Measurements from ENCODE around the gene GCNT2.
"Not testable (repeated sequence)": the region's sequence is repeated elsewhere in the genome, so short reads cannot be mapped to it uniquely, and the experiment has no call there.

GCNT2 gene

GRCh38 chr6:10597499-10598001 is 76.4 kb downstream of the GCNT2 start:
- no peaks in the 10 kb centered on the region for H3K27me3 ChIP-seq (ENCODE audit: insufficient read depth, insufficient read length)
- no peak overlapping the region for H3K9ac ChIP-seq (ENCODE audit: insufficient read length, low read depth)
- peaks cover 2% of the 10 kb centered on the region for H3K4me1 ChIP-seq (ENCODE audit: insufficient read depth, insufficient read length)
- H3K4me3 ChIP-seq (ENCODE audit: insufficient read length, low read depth): no peak overlapping the region
- no peaks in the 10 kb centered on the region for H3K9me3 ChIP-seq (ENCODE audit: insufficient read depth, low read length)
- no peak for DNase-seq (ENCODE audit: low read depth, low spot score)
- TF ChIP-seq YY1 (IDR thresholded peaks at IDR 0.05; ENCODE audit: insufficient read depth, insufficient read length) (no peak), SUZ12 (IDR thresholded peaks at IDR 0.05; ENCODE audit: extremely low read depth, insufficient read depth, insufficient read length) (no peak)
- peaks cover 10% of the 10 kb centered on the region for H3K36me3 ChIP-seq (ENCODE audit: insufficient read depth, insufficient read length, low read length)

GRCh38 chr6:10598084-10598960 is 77.2 kb downstream of the GCNT2 start:
- no peak for DNase-seq (ENCODE audit: low read depth, low spot score)
- Histone ChIP-seq H3K9ac (ENCODE audit: insufficient read length, low read depth) (no peak overlapping the region), H3K4me1 (ENCODE audit: insufficient read depth, insufficient read length) (peaks cover 2% of the 10 kb centered on the region), H3K4me3 (ENCODE audit: insufficient read length, low read depth) (no peak overlapping the region), H3K36me3 (ENCODE audit: insufficient read depth, insufficient read length, low read length) (peaks cover 10% of the 10 kb centered on the region), H3K27me3 (ENCODE audit: insufficient read depth, insufficient read length) (no peaks in the 10 kb centered on the region), H3K9me3 (ENCODE audit: insufficient read depth, low read length) (no peaks in the 10 kb centered on the region)
- no peak for TF ChIP-seq ZNF274 (IDR thresholded peaks at IDR 0.05; ENCODE audit: low read depth, low read length)
- TF ChIP-seq SUZ12 (IDR thresholded peaks at IDR 0.05; ENCODE audit: extremely low read depth, insufficient read depth, insufficient read length): no peak
- TF ChIP-seq YY1 (IDR thresholded peaks at IDR 0.05; ENCODE audit: insufficient read depth, insufficient read length): no peak

- Histone ChIP-seq H3K27me3 (ENCODE audit: insufficient read depth, insufficient read length) (no peaks in the 10 kb centered on the region), H3K9me3 (ENCODE audit: insufficient read depth, low read length) (no peaks in the 10 kb centered on the region), H3K4me1 (ENCODE audit: insufficient read depth, insufficient read length) (peaks cover 2% of the 10 kb centered on the region), H3K36me3 (ENCODE audit: insufficient read depth, insufficient read length, low read length) (peaks cover 10% of the 10 kb centered on the region), H3K9ac (ENCODE audit: insufficient read length, low read depth) (no peak overlapping the region), H3K4me3 (ENCODE audit: insufficient read length, low read depth) (no peak overlapping the region)
- TF ChIP-seq ZNF274 (IDR thresholded peaks at IDR 0.05; ENCODE audit: low read depth, low read length) (no peak), YY1 (IDR thresholded peaks at IDR 0.05; ENCODE audit: insufficient read depth, insufficient read length) (no peak), SUZ12 (IDR thresholded peaks at IDR 0.05; ENCODE audit: extremely low read depth, insufficient read depth, insufficient read length) (no peak)
- DNase-seq (ENCODE audit: low read depth, low spot score): no peak
These were observed 77.9 kb downstream of the GCNT2 start for GRCh38 chr6:10599046-10599445.

- DNase-seq (ENCODE audit: low read depth, low spot score); H3K4me1 ChIP-seq (ENCODE audit: insufficient read depth, insufficient read length); H3K36me3 ChIP-seq (ENCODE audit: insufficient read depth, insufficient read length, low read length); H3K27me3 ChIP-seq (ENCODE audit: insufficient read depth, insufficient read length); H3K4me3 ChIP-seq (ENCODE audit: insufficient read length, low read depth); H3K9ac ChIP-seq (ENCODE audit: insufficient read length, low read depth); H3K9me3 ChIP-seq (ENCODE audit: insufficient read depth, low read length): not testable (repeated sequence)
These were observed 79.5 kb downstream of the GCNT2 start for GRCh38 chr6:10600681-10601080.

GRCh38 chr6:10603219-10603618 is 82.1 kb downstream of the GCNT2 start:
- TF ChIP-seq SUZ12 (IDR thresholded peaks at IDR 0.05; ENCODE audit: extremely low read depth, insufficient read depth, insufficient read length): no peak
- TF ChIP-seq YY1 (IDR thresholded peaks at IDR 0.05; ENCODE audit: insufficient read depth, insufficient read length): no peak
- no peak for TF ChIP-seq ZNF274 (IDR thresholded peaks at IDR 0.05; ENCODE audit: low read depth, low read length)
- H3K4me1 ChIP-seq (ENCODE audit: insufficient read depth, insufficient read length): peaks cover 2% of the 10 kb centered on the region
- DNase-seq (ENCODE audit: low read depth, low spot score): no peak
- H3K9ac ChIP-seq (ENCODE audit: insufficient read length, low read depth): no peak overlapping the region
- peaks cover 14% of the 10 kb centered on the region for H3K36me3 ChIP-seq (ENCODE audit: insufficient read depth, insufficient read length, low read length)
- no peaks in the 10 kb centered on the region for H3K27me3 ChIP-seq (ENCODE audit: insufficient read depth, insufficient read length)
- H3K9me3 ChIP-seq (ENCODE audit: insufficient read depth, low read length): no peaks in the 10 kb centered on the region
- no peak overlapping the region for H3K4me3 ChIP-seq (ENCODE audit: insufficient read length, low read depth)

- H3K27me3 ChIP-seq (ENCODE audit: insufficient read depth, insufficient read length): no peaks in the 10 kb centered on the region
- H3K9ac ChIP-seq (ENCODE audit: insufficient read length, low read depth): no peak overlapping the region
- H3K4me1 ChIP-seq (ENCODE audit: insufficient read depth, insufficient read length): no peaks in the 10 kb centered on the region
- peaks cover 6% of the 10 kb centered on the region for H3K36me3 ChIP-seq (ENCODE audit: insufficient read depth, insufficient read length, low read length)
- no peak overlapping the region for H3K4me3 ChIP-seq (ENCODE audit: insufficient read length, low read depth)
- no peak for DNase-seq (ENCODE audit: low read depth, low spot score)
- H3K9me3 ChIP-seq (ENCODE audit: insufficient read depth, low read length): no peaks in the 10 kb centered on the region
- TF ChIP-seq ZNF274 (IDR thresholded peaks at IDR 0.05; ENCODE audit: low read depth, low read length) (no peak), YY1 (IDR thresholded peaks at IDR 0.05; ENCODE audit: insufficient read depth, insufficient read length) (no peak), SUZ12 (IDR thresholded peaks at IDR 0.05; ENCODE audit: extremely low read depth, insufficient read depth, insufficient read length) (no peak)
These were observed 87.9 kb downstream of the GCNT2 start for GRCh38 chr6:10609038-10609437.

- H3K4me3 ChIP-seq (ENCODE audit: insufficient read length, low read depth): no peak overlapping the region
- no peak overlapping the region for H3K9ac ChIP-seq (ENCODE audit: insufficient read length, low read depth)
- H3K9me3 ChIP-seq (ENCODE audit: insufficient read depth, low read length): no peaks in the 10 kb centered on the region
- no peaks in the 10 kb centered on the region for H3K27me3 ChIP-seq (ENCODE audit: insufficient read depth, insufficient read length)
- peaks cover 6% of the 10 kb centered on the region for H3K36me3 ChIP-seq (ENCODE audit: insufficient read depth, insufficient read length, low read length)
- H3K4me1 ChIP-seq (ENCODE audit: insufficient read depth, insufficient read length): no peaks in the 10 kb centered on the region
- DNase-seq (ENCODE audit: low read depth, low spot score): no peak
- TF ChIP-seq YY1 (IDR thresholded peaks at IDR 0.05; ENCODE audit: insufficient read depth, insufficient read length) (no peak), ZNF274 (IDR thresholded peaks at IDR 0.05; ENCODE audit: low read depth, low read length) (no peak), SUZ12 (IDR thresholded peaks at IDR 0.05; ENCODE audit: extremely low read depth, insufficient read depth, insufficient read length) (no peak)
These were observed 89.1 kb downstream of the GCNT2 start for GRCh38 chr6:10610289-10610688.
